Small intestine (tissue), 7 donors: Measurements from ENCODE around the gene NEIL1. TPM values are rescaled to one million over a fixed set of nuclear protein-coding genes. Genes with fewer than 3 reads are reported as not detected.
"Not testable (repeated sequence)": the region's sequence is repeated elsewhere in the genome, so short reads cannot be mapped to it uniquely, and the experiment has no call there.

Experiments
- DNase-seq, 2 donors: peaks; one replicate each; pipeline versions ENCODE4 v3.0.0 to v3.0.0-alpha.2; 2013
- FAIRE-seq: peaks from 2 replicates; lab custom pipeline; 2012; peaks lifted over from hg19 to GRCh38; lab: Jason Lieb, UNC
- H3K27ac ChIP-seq, 3 donors: one replicate each; pipeline ENCODE4 v1.5.1; 2013; ENCODE audit warnings: low read length in 2 of 3, mild to moderate bottlenecking in 2 of 3, control low read depth in 1 of 3, inconsistent platforms in 1 of 3, low read depth in 1 of 3, moderate library complexity in 1 of 3
- H3K27me3 ChIP-seq, 3 donors: one replicate each; pipeline ENCODE4 v1.6.1; 2013; ENCODE audit warnings: low read length in 3 of 3, inconsistent platforms in 1 of 3; ENCODE audit not compliant: control insufficient read depth in 3 of 3, insufficient read depth in 3 of 3
- H3K36me3 ChIP-seq, 3 donors: one replicate each; pipeline ENCODE4 v1.6.1; 2013; ENCODE audit warnings: low read length in 3 of 3, inconsistent platforms in 1 of 3, low read depth in 1 of 3, mild to moderate bottlenecking in 1 of 3, moderate library complexity in 1 of 3; ENCODE audit not compliant: control insufficient read depth in 3 of 3, insufficient read depth in 2 of 3
- H3K4me1 ChIP-seq, 3 donors: one replicate each; pipeline ENCODE4 v1.6.1; 2013; ENCODE audit warnings: low read length in 2 of 3, inconsistent platforms in 1 of 3, low read depth in 1 of 3, mild to moderate bottlenecking in 1 of 3, moderate library complexity in 1 of 3; ENCODE audit not compliant: control insufficient read depth in 3 of 3, insufficient read depth in 2 of 3
- H3K4me3 ChIP-seq, 3 donors: one replicate each; pipeline ENCODE4 v1.5.1; 2013; ENCODE audit warnings: low read length in 3 of 3, control low read depth in 1 of 3, inconsistent platforms in 1 of 3, low read depth in 1 of 3, mild to moderate bottlenecking in 1 of 3, moderate library complexity in 1 of 3
- H3K9me3 ChIP-seq, 2 donors: one replicate each; pipeline ENCODE4 v1.6.1; 2013; ENCODE audit warnings: low read depth in 1 of 2, low read length in 1 of 2; ENCODE audit not compliant: control insufficient read depth in 2 of 2, insufficient read depth in 1 of 2
- WGBS, 3 donors: extraction: QIAGEN DNeasy Blood & Tissue Kit; methylation state at CpG; one replicate each; pipeline ENCODE4 v1.1.7; 2013; 5-methylcytosine and 5-hydroxymethylcytosine counted together
- polyA plus RNA-seq, 4 donors: library from polyadenylated mRNA; stranded (reverse) in 3 of 4; unstranded in 1 of 4; fragments of 200-250 nt in 3 of 4; fragments of 120-200 nt in 1 of 4; gene quantifications; one replicate each; pipeline versions ENCODE4 v1.2.1 to v1.2.3, GENCODE V29; 2013
- donor health status: healthy with polysubstance abuse.
- donor health status: control.
- donor health status: control.
- donor health status: Bipolar disorder and iron deficiency.
- donor health status: healthy.

Gene NEIL1
- polyA plus RNA-seq, 4 donors = 18.8 to 63.1 (median 41.7) TPM

DNA sequence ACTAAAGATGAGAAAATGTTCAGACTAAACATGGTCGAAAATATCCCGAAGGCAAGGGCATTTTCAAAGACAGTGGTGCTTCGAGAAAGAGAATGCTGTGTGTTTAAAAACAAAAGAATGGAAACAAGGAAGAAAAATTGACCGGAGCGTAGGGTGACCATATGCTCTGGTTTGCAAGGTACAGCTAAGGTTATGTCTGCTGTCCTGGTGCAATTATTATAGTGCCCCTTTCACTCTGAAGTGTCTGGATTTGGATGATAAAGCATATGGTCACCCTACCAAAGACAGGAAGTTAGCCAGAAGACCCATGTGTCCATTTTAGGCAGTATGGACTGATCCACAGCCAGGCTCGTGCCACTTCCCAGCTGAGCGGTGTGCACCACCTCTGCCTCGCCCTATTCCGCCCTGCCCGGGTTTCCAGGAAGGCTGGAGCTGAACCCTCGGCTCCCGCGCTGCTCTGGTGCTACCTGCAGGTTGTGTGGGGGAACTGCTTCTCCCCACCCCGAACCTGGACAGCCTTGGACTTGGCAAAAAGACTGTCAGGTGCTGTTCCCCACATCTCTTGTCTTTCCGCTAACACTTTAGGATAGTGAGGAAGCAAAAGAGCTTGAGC lies 39.0 kb upstream of the NEIL1 start:
- FAIRE-seq (no peak), DNase-seq (peak; percentile 72 to 81)
- Histone ChIP-seq H3K4me3 (no peak overlapping the region), H3K4me1 (no peaks in the 10 kb centered on the region), H3K27me3 (peaks cover 0 to 10% (median 0%) of the 10 kb centered on the region in 3 donors), H3K36me3 (no peaks in the 10 kb centered on the region), H3K9me3 (no peaks in the 10 kb centered on the region), H3K27ac (no peak overlapping the region)
- 16 to 30% (median 25%) methylated on average over 15 of the region's 15 CpGs for WGBS, 3 donors

DNA sequence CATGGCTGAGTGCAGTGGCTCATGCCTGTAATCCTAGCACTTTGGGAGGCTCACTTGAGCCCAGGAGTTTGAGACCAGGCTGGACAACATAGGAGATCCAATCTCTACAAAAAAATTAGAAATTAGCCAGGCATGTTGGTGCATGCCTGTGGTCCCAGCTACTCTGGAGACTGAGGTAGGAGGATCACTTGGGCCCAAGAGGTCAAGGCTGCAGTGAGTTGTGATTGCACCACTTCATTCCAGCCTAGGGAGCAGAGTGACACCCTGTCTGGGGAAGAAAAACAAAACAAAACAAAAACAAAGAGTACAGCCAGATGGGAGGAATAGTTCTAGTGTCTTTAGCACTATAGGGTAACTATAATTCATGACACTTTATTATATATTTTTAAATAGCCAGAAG lies 37.1 kb upstream of the NEIL1 start:
- Histone ChIP-seq H3K27me3 (peaks cover 0 to 7% (median 0%) of the 10 kb centered on the region in 3 donors), H3K4me3 (no peak overlapping the region)
- no peak for FAIRE-seq

DNA sequence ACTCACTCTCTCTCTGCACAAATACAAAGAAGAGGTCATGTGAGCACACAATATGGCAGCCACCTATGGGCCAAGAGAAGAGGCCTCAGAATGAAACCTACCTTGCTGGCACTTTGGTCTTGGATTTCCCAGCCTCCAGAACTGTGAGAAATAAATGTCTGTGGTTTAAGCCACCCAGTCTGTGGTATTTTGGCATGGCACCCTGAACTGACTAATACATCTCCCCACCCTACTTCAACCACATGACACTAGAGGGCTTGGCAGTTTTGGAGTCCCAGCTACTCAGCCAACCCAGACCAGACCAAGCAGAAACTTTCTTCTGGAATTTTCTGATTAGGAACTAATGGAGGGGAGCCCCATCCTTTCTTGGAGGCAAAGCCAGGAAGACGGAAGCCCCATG lies 34.3 kb upstream of the NEIL1 start:
- not testable (repeated sequence) for H3K36me3 ChIP-seq, H3K27ac ChIP-seq, H3K4me1 ChIP-seq, H3K9me3 ChIP-seq, H3K4me3 ChIP-seq, H3K27me3 ChIP-seq, DNase-seq, FAIRE-seq
- WGBS, 3 donors = 92 to 100% (median 100%) methylated on average over 1 of the region's 1 CpG

More for the DNA sequence above, 37.1 kb upstream of the NEIL1 start:
- H3K36me3 ChIP-seq = no peaks in the 10 kb centered on the region
- no peak overlapping the region for H3K27ac ChIP-seq
- no peak for DNase-seq
- no peaks in the 10 kb centered on the region for H3K4me1 ChIP-seq
- H3K9me3 ChIP-seq = no peaks in the 10 kb centered on the region

DNA sequence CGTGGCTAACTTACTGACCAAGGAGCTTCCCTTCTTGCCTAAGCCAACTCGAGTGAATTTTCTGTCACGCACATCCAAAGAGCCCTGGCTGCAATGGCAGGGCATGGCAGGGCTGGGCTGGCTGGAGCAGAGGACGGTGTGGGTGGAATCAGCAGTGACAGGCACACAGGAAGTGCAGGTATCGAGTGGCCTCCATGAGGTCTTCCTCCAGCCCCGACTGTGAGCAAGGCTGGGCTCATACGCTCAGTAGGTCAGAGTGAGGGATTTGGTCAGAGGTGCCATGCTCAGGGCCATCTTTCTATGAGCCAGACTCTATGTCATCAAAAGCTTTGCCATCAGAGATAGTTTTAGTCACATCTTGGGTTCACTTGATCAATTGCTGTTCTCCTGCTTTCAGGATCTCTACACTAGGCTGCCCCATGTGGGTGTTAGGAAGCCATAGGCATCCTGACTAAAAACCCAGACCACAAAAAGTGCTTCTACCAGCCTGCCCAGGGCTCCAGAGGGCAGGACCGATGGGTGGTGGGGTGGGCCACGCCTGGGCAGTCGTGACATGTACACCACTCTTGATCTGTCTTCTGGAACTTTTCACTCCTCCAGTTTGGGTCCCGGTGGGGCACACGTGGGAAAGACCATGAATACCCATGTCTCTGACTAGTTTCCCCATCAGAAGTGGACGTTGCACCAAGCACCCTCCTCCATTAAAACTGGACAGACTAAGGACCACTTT lies 33.6 kb upstream of the NEIL1 start:
- Histone ChIP-seq H3K27ac (no peak overlapping the region), H3K4me1 (no peaks in the 10 kb centered on the region), H3K36me3 (no peaks in the 10 kb centered on the region), H3K4me3 (no peak overlapping the region), H3K27me3 (peaks cover 0 to 3% (median 0%) of the 10 kb centered on the region in 3 donors), H3K9me3 (no peaks in the 10 kb centered on the region)
- no peak for FAIRE-seq
- no peak for DNase-seq
- 84 to 92% (median 87%) methylated on average over 13 of the region's 13 CpGs for WGBS, 3 donors

DNA sequence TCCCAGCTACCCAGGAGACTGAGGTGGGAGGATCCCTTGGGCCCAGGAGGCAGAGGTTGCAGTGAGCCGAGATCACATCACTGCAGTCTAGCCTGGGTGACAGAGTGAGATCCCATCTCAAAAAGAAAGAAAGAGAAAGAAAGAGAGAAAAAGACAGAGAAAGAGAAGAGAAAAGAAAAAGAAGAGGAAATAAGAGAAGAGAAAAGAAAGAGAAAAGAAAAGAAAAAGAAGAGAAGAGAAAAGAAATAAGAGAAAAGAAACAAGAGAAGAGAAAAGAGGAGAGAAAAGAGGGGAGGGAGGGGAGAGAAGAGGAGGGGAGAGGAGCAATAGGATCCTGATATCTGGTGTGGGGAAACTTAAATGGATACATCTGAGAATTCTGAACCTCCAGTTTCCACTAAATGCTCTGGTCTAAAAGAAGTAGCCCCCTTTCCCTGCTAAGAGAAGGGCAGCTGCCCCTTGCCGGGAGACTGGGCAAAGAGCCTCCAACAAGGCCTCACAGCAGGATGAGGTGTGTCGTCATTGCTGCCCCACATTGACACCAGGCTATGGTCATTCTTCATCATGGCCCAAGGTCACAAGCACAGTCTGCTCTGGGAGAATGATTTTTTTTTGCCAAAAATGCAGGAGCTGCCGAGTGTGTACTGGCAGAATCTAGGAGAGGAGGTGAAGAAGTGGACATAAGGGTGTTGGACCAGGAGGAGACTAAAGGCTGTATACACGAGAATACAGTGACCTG lies 32.1 kb upstream of the NEIL1 start:
- H3K27me3 ChIP-seq = no peaks in the 10 kb centered on the region
- WGBS, 3 donors = 76 to 82% (median 81%) methylated on average over 5 of the region's 5 CpGs
- H3K4me3 ChIP-seq = no peak overlapping the region
- no peaks in the 10 kb centered on the region for H3K4me1 ChIP-seq
- no peak for DNase-seq
- no peak for FAIRE-seq
- no peaks in the 10 kb centered on the region for H3K9me3 ChIP-seq
- H3K27ac ChIP-seq = no peak overlapping the region
- H3K36me3 ChIP-seq = no peaks in the 10 kb centered on the region

DNA sequence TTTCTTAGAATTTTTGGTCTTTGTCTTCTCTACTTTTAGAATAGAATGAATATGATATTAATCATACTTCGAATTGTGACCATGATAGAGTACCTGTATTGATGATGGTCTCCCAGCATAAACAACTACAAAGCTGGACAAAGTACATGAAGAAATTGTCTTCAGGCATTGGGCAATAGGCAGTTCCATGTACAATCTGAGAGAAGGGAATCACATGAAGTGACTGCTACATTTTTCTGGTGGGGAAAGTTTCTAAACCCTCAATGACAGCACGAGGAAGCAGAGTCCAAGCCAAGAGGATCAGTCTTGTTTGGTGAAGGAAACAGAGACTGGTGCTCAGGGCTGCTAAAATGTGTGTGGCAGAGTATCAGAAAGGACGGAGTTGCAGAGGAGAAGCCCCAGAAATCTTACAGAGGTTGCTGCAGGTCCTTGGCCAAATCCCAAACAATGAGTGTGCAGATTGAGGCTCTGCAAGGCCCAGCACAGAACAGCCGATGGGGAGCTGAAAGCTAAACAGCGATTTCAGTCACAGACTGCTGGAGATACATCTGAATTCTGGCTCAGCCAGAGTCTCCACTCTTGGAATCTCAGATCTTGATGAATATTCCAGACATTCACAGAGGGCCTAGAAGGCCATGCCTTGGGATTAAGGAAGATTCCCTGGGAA lies 27.5 kb upstream of the NEIL1 start:
- H3K9me3 ChIP-seq, H3K36me3 ChIP-seq, H3K27ac ChIP-seq, FAIRE-seq, H3K4me3 ChIP-seq, H3K27me3 ChIP-seq: not testable (repeated sequence)
- WGBS, 3 donors = 77 to 89% (median 84%) methylated on average over 5 of the region's 5 CpGs
- H3K4me1 ChIP-seq = peaks cover 0 to 13% (median 0%) of the 10 kb centered on the region in 3 donors
- DNase-seq = peak in 1 of 2 donors; percentile 33

DNA sequence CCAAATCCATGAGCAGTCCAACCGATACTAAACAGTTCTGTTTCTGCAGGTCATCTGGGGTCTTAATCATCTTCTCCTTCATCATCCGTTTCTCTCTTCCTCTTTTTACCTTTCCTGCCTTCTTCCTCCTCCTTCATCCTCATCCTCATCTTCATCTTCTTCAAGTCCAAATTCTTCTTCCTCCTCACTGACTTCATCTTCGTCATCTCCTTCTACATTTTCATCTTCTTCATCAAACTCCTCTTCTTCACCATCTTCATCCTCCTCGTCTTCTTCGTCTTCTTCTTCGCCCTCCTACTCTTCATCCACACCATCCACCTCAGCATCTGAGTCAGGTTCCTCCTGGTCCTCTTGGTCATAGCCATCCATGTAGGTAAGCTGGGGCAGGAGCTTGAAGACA lies 25.1 kb upstream of the NEIL1 start:
- H3K4me3 ChIP-seq = no peak overlapping the region
- no peak for FAIRE-seq
- no peak overlapping the region for H3K27ac ChIP-seq
- peaks cover 0 to 16% (median 0%) of the 10 kb centered on the region in 3 donors for H3K4me1 ChIP-seq
- WGBS, 3 donors = 88 to 93% (median 91%) methylated on average over 6 of the region's 6 CpGs
- no peak for DNase-seq
- H3K27me3 ChIP-seq = no peaks in the 10 kb centered on the region
- H3K36me3 ChIP-seq = no peaks in the 10 kb centered on the region
- no peaks in the 10 kb centered on the region for H3K9me3 ChIP-seq

DNA sequence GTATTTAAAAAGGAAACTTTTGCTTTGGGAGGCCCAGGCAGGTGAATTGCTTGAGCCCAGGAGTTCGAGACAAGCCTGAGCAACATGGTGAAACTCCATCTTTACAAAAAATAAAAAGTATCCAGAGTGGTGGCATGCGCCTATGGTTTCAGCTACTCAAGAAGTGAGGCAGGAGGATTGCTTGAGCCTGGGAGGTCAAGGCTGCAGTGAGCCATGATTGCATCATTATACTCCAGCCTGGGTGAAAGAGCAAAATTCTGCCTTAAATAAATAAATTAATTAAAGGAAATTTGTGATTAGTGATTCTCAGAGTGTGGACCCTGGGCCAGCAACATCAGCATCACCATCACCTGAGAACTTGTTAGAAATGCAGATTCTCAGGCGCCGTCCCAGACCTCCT lies 20.9 kb upstream of the NEIL1 start:
- Histone ChIP-seq H3K27me3 (no peaks in the 10 kb centered on the region), H3K36me3 (no peaks in the 10 kb centered on the region), H3K4me3 (no peak overlapping the region), H3K27ac (no peak overlapping the region), H3K9me3 (no peaks in the 10 kb centered on the region), H3K4me1 (peaks cover 0 to 16% (median 0%) of the 10 kb centered on the region in 3 donors)
- DNase-seq (no peak), FAIRE-seq (no peak)
- WGBS, 3 donors = 92 to 97% (median 95%) methylated on average over 4 of the region's 4 CpGs
